ENCODE data around the gene MTMR12.
"Not testable (repeated sequence)": the region's sequence is repeated elsewhere in the genome, so short reads cannot be mapped to it uniquely, and the experiment has no call there.

The MTMR12 gene

GRCh38 chr5:32232441-32233219, 80.1 kb downstream of the MTMR12 start:
- DNase-seq (ENCODE audit: low read depth, low spot score): no peak

- DNase-seq (ENCODE audit: low read depth, low spot score): no peak
These were observed 80.8 kb downstream of the MTMR12 start for GRCh38 chr5:32231929-32232328.

- DNase-seq (ENCODE audit: low read depth, low spot score): no peak
These were observed 81.5 kb downstream of the MTMR12 start for GRCh38 chr5:32231241-32231640.

- DNase-seq (ENCODE audit: low read depth, low spot score): no peak
These were observed 82.2 kb downstream of the MTMR12 start for GRCh38 chr5:32230356-32231099.

- DNase-seq (ENCODE audit: low read depth, low spot score): no peak
These were observed 83.2 kb downstream of the MTMR12 start for GRCh38 chr5:32229586-32229985.

- no peak for DNase-seq (ENCODE audit: low read depth, low spot score)
These were observed 83.9 kb downstream of the MTMR12 start for GRCh38 chr5:32228816-32229215.

- DNase-seq (ENCODE audit: low read depth, low spot score): no peak
These were observed 87.3 kb downstream of the MTMR12 start for GRCh38 chr5:32225445-32225844.

GRCh38 chr5:32223972-32224609, 88.6 kb downstream of the MTMR12 start:
- no peak for DNase-seq (ENCODE audit: low read depth, low spot score)

- DNase-seq (ENCODE audit: low read depth, low spot score): no peak
These were observed 89.8 kb downstream of the MTMR12 start for GRCh38 chr5:32222723-32223470.

- no peak for DNase-seq (ENCODE audit: low read depth, low spot score)
These were observed 94.8 kb downstream of the MTMR12 start for GRCh38 chr5:32217886-32218396.

GRCh38 chr5:32214344-32214743, 98.4 kb downstream of the MTMR12 start:
- not testable (repeated sequence) for DNase-seq (ENCODE audit: low read depth, low spot score)

GRCh38 chr5:32210151-32210550, 102.6 kb downstream of the MTMR12 start:
- DNase-seq (ENCODE audit: low read depth, low spot score): no peak

- DNase-seq (ENCODE audit: low read depth, low spot score): not testable (repeated sequence)
These were observed 103.9 kb downstream of the MTMR12 start for GRCh38 chr5:32208837-32209236.

- no peak for DNase-seq (ENCODE audit: low read depth, low spot score)
These were observed 105.4 kb downstream of the MTMR12 start for GRCh38 chr5:32207355-32207634.

- DNase-seq (ENCODE audit: low read depth, low spot score): no peak
These were observed 106.0 kb downstream of the MTMR12 start for GRCh38 chr5:32206509-32207354.

GRCh38 chr5:32206053-32206452, 106.7 kb downstream of the MTMR12 start:
- DNase-seq (ENCODE audit: low read depth, low spot score): no peak

GRCh38 chr5:32202394-32202793, 110.3 kb downstream of the MTMR12 start:
- DNase-seq (ENCODE audit: low read depth, low spot score): no peak

GRCh38 chr5:32201122-32201753, 111.5 kb downstream of the MTMR12 start:
- DNase-seq (ENCODE audit: low read depth, low spot score): no peak

GRCh38 chr5:32197032-32197431, 115.7 kb downstream of the MTMR12 start:
- DNase-seq (ENCODE audit: low read depth, low spot score): no peak

- DNase-seq (ENCODE audit: low read depth, low spot score): no peak
These were observed 117.5 kb downstream of the MTMR12 start for GRCh38 chr5:32195265-32195664.

All from brain pericyte (primary cell).